Smooth muscle cell (in vitro differentiated cells): ENCODE measurements around the gene HOXA4. TPM values are rescaled to one million over a fixed set of nuclear protein-coding genes. Genes with fewer than 3 reads are reported as not detected.

Source experiments
- DNase-seq: peaks from one replicate; lab custom pipeline; 2025; ENCODE audit not compliant: unreplicated experiment; lab: John Stamatoyannopoulos, UW
- H2AFZ ChIP-seq: fragments of 200-600 bp; sonication (generic); 2 replicates; pipeline ENCODE4 v1.6.0; 2016; ENCODE audit warnings: antibody characterized with exemption, low read depth, mild to moderate bottlenecking
- H3F3A ChIP-seq: fragments of 200-600 bp; sonication (generic); 2 replicates; pipeline ENCODE4 v1.6.0; 2017; ENCODE audit warnings: antibody characterized with exemption, low read depth
- H3K27ac ChIP-seq: fragments of 200-600 bp; sonication (generic); 2 replicates; pipeline ENCODE4 v1.5.1; 2016; ENCODE audit warnings: low read depth, mild to moderate bottlenecking
- H3K27me3 ChIP-seq: fragments of 200-600 bp; sonication (generic); 2 replicates; pipeline ENCODE4 v1.6.1; 2016; ENCODE audit warnings: low read depth, mild to moderate bottlenecking
- H3K36me3 ChIP-seq: fragments of 200-600 bp; sonication (generic); 2 replicates; pipeline ENCODE4 v1.5.1; 2016; ENCODE audit warnings: low read depth
- H3K4me1 ChIP-seq: fragments of 200-600 bp; sonication (generic); 2 replicates; pipeline ENCODE4 v1.5.1; 2016; ENCODE audit warnings: low read depth
- H3K4me2 ChIP-seq: fragments of 200-600 bp; sonication (generic); 2 replicates; pipeline ENCODE4 v1.6.0; 2016; ENCODE audit warnings: mild to moderate bottlenecking
- H3K4me3 ChIP-seq: fragments of 200-600 bp; sonication (generic); 2 replicates; pipeline ENCODE4 v1.5.1; 2016; ENCODE audit warnings: mild to moderate bottlenecking
- H3K79me2 ChIP-seq: fragments of 200-600 bp; sonication (generic); 2 replicates; pipeline ENCODE4 v1.6.0; 2016; ENCODE audit warnings: low read depth, mild to moderate bottlenecking
- H3K9ac ChIP-seq: fragments of 200-600 bp; sonication (generic); 2 replicates; pipeline ENCODE4 v1.6.0; 2016; ENCODE audit warnings: low read depth
- H3K9me3 ChIP-seq: fragments of 200-600 bp; sonication (generic); replicated peaks from 2 replicates; pipeline ENCODE4 v1.5.1; 2016; ENCODE audit warnings: low read depth
- H4K20me1 ChIP-seq: fragments of 200-600 bp; sonication (generic); 2 replicates; pipeline ENCODE4 v1.6.0; 2016; ENCODE audit warnings: low read depth
- WGBS: methylation state at CpG from one replicate; pipeline ENCODE4 v1.1.7; 2016; ENCODE audit warnings: low lambda C conversion rate; 5-methylcytosine and 5-hydroxymethylcytosine counted together
- polyA plus RNA-seq: library from polyadenylated mRNA; unstranded; fragments of >200 nt; fragmentation: Nextera tagmentation; extraction: Ambion mirVana; gene quantifications from 2 replicates; pipeline ENCODE4 v1.2.1, GENCODE V29; 2016
- total RNA-seq: library from RNA; depleted of rRNA; stranded (reverse); fragments of >200 nt; gene quantifications from 2 replicates; pipeline ENCODE4 v1.2.3, GENCODE V29; 2014
- TF ChIP-seq, protein P1 (sequence below): fragments of 200-600 bp; sonication (generic); IDR thresholded peaks from 2 replicates; pipeline ENCODE4 v1.5.1; 2017; ENCODE audit warnings: borderline replicate concordance, mild to moderate bottlenecking, antibody characterized with exemption; ENCODE audit not compliant: insufficient read depth, poor library complexity, severe bottlenecking

HOXA4 gene
- total and polyA plus RNA-seq, 2 experiments from 2014 or later = 0.22 TPM; not detected in 1

DNA sequence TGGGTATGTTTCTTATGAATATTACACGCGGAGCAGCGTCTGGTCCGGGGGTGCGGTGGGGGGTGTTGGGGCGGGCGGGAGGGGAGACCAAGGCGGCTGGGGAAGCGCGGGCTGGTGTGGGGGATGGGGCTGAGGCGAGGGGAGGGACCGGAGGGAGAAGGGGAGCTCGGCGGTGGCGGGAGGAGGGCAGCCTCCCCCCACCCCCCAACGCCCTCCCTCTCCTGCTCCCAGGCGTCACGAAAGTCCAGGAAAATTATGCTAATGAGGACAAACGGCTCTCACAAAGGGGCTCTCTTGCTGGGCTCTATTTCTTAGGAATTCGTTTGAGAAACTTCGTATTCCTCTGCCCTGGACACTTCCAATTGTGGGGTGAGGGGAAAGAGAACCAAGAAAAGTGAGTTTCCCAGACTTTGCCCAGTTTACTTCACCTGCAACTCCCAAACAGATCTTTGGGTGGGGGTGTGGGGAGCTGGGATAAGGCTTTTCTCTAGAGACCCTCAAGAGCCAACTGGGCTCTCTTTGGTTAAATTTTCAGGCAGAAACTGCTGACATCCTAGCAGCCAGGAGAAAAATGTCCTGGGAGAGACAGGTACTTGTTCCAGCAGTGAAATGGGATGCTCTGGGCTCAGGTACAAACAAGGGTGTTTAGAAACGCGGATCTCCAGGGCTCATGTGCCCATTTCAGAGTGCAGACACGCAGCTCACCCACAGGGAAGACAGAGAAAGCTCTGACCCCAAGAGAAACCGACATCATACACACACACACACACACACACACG lies 16.4 kb downstream of the HOXA4 start:
- H3K4me3 ChIP-seq = peak overlapping the region; percentile 17
- peaks cover 11% of the 10 kb centered on the region for H4K20me1 ChIP-seq
- peaks cover 100% of the 10 kb centered on the region for H3K27me3 ChIP-seq
- TF ChIP-seq, protein P1, sequence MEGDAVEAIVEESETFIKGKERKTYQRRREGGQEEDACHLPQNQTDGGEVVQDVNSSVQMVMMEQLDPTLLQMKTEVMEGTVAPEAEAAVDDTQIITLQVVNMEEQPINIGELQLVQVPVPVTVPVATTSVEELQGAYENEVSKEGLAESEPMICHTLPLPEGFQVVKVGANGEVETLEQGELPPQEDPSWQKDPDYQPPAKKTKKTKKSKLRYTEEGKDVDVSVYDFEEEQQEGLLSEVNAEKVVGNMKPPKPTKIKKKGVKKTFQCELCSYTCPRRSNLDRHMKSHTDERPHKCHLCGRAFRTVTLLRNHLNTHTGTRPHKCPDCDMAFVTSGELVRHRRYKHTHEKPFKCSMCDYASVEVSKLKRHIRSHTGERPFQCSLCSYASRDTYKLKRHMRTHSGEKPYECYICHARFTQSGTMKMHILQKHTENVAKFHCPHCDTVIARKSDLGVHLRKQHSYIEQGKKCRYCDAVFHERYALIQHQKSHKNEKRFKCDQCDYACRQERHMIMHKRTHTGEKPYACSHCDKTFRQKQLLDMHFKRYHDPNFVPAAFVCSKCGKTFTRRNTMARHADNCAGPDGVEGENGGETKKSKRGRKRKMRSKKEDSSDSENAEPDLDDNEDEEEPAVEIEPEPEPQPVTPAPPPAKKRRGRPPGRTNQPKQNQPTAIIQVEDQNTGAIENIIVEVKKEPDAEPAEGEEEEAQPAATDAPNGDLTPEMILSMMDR = no peak
- peak overlapping the region; percentile 78 for H3K4me2 ChIP-seq
- H3K9me3 ChIP-seq = no peaks in the 10 kb centered on the region
- peaks cover 7% of the 10 kb centered on the region for H3K4me1 ChIP-seq
- 3% methylated on average over 10 of the region's 26 CpGs for WGBS
- DNase-seq = no peak
- H3K36me3 ChIP-seq = no peaks in the 10 kb centered on the region
- no peaks in the 10 kb centered on the region for H3K79me2 ChIP-seq
- no peak overlapping the region for H2AFZ ChIP-seq
- H3F3A ChIP-seq = no peaks in the 10 kb centered on the region
- H3K9ac ChIP-seq = no peak overlapping the region
- H3K27ac ChIP-seq = no peak overlapping the region

DNA sequence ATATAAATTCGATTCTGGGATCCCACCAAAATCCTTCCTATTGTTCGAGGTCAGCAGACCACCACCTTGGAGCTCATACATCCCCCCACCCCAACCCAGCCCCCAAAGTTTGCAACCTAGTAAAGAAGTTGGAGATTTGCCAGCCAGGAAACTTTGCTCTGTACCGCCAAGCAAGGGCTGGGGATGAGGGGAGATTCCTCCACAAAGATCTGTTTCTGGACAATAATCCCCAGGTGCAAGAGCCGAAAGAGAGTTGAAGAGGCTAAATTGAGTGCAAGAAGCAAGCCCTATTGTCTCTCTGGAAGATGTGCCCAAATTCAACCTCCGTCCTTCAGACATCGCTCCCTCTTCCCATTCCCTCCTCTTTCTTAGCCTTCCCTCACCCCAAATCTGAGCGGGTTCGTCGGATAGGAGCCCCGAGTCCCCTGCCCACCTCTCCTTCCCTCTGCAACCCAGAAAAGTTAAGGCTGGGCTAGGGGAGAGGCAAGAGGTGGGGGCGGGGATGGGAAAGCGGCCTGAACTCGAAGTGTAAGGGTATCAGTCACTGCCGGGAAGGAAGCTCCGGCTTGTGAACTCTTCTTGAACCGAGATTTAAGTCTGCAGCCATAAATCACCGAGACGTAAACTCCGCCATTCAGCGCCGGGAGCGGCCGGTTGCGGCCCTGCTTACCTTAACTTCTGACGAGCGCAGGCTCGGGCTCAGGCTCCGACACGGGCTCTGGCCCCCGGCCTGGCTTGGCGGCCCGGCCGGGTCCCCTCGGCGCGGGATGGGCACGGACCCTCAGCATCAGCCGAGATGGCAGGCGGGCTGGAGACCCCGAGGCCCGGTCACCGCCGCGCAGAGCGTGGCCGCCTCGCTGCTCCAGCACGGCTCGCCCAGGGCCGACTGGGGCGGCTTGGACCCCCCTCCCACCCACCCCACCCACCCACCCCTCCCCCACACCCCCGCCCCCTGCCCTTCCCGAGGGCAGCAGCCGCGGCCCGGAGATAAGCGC lies 17.3 kb downstream of the HOXA4 start:
- Histone ChIP-seq H3K4me1 (peaks cover 7% of the 10 kb centered on the region), H2AFZ (no peak overlapping the region), H3K9me3 (no peaks in the 10 kb centered on the region), H3F3A (no peaks in the 10 kb centered on the region), H3K4me3 (peak overlapping the region; percentile 36), H3K27me3 (peaks cover 100% of the 10 kb centered on the region), H3K27ac (no peak overlapping the region), H3K79me2 (no peaks in the 10 kb centered on the region), H4K20me1 (peaks cover 11% of the 10 kb centered on the region), H3K9ac (no peak overlapping the region), H3K4me2 (peak overlapping the region; percentile 78), H3K36me3 (no peaks in the 10 kb centered on the region)
- 2% methylated on average over 40 of the region's 57 CpGs for WGBS
- TF ChIP-seq, protein P1 = no peak
- DNase-seq = no peak

DNA sequence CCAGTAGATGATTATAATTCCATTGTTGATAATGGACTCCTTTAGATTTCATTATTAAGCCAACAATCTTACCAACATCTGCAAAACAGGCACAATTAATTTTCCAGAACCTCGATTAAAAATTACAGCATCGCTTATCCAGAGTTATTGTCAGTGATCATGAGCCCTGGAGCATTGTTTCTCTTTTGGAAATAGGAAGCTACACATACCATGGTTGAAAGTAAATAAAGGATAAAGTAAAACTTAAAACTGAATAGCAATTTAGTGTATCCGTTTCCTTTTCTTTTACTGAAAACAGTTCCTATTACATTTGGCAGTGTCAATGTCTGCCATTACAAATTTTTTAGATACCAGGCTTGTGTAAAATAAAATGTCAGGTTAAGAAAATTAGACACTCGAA lies 18.2 kb downstream of the HOXA4 start:
- Histone ChIP-seq H3F3A (no peaks in the 10 kb centered on the region), H3K27ac (no peak overlapping the region), H3K4me3 (peak overlapping the region; percentile 10), H3K4me1 (peaks cover 7% of the 10 kb centered on the region), H3K9ac (no peak overlapping the region), H3K79me2 (no peaks in the 10 kb centered on the region), H3K27me3 (peaks cover 100% of the 10 kb centered on the region), H2AFZ (no peak overlapping the region), H3K36me3 (no peaks in the 10 kb centered on the region), H3K9me3 (no peaks in the 10 kb centered on the region), H4K20me1 (peaks cover 11% of the 10 kb centered on the region), H3K4me2 (no peak overlapping the region)
- TF ChIP-seq, protein P1 = no peak
- DNase-seq = no peak
- WGBS = 43% methylated on average over 4 of the region's 4 CpGs
